K562 (cell line): ENCODE data around the gene NTM. TPM values are rescaled to one million over a fixed set of nuclear protein-coding genes. Genes with fewer than 3 reads are reported as not detected.

Experiments used
- ATAC-seq: fragments of 200-7000 bp; cut with Tn5 transposase; 3 replicates; pipeline ENCODE4 v1.9.1; 2020; ENCODE audit warnings: moderate library complexity
- BruUV-seq: library from RNA; stranded (reverse); fragments of 400-500 nt; replicated peaks from 2 replicates; lab custom pipeline; 2021; lab: Mats Ljungman, UMichigan
- CTCF ChIA-PET: fragments of 300-600 bp; formaldehyde crosslinking; extraction: SDS; loops from one replicate; lab custom pipeline; 2021; ENCODE audit warnings: low intra/inter-chr PET ratio; lab: Yijun Ruan, JAX
- POLR2A ChIA-PET: fragments of 300-600, 350-650 bp; sonication (Branson Sonifier 250); formaldehyde crosslinking; extraction: SDS; loops from one replicate; lab custom pipeline; 2021; ENCODE audit warnings: antibody characterized with exemption, inconsistent platforms; lab: Yijun Ruan, JAX
- DNase-seq, 4 experiments: peaks; one replicate each; pipeline versions ENCODE4 v3.0.0 to v3.0.0-alpha.2; 2011 to 2018; ENCODE audit warnings: low spot score in 3 of 4, mixed read lengths in 3 of 4; ENCODE audit errors: extremely low read depth in 1 of 4
- FAIRE-seq: peaks from 2 replicates; lab custom pipeline; 2011; peaks lifted over from hg19 to GRCh38; lab: Jason Lieb, UNC
- H2AFZ ChIP-seq: 2 replicates; pipeline ENCODE4 v1.6.0; 2011; ENCODE audit warnings: low read depth, low read length, control low read depth, inconsistent platforms
- H3K27ac ChIP-seq: fragments of 200-600 bp; 3 replicates; pipeline ENCODE4 v1.8.0; 2011; ENCODE audit warnings: low read depth, mild to moderate bottlenecking, control low read depth, inconsistent platforms, low read length, moderate library complexity, mixed read lengths; ENCODE audit errors: extremely low read depth
- H3K27me3 ChIP-seq, 2 experiments: fragments of 300-600 bp in 1 of 2; 2 replicates in 1 of 2; 3 replicates in 1 of 2; pipeline versions ENCODE4 v1.6.0 to v1.8.0; 2011; ENCODE audit warnings: inconsistent platforms in 2 of 2, low read length in 2 of 2, mild to moderate bottlenecking in 1 of 2, mixed read lengths in 1 of 2, moderate library complexity in 1 of 2; ENCODE audit not compliant: control insufficient read depth in 2 of 2, insufficient read depth in 2 of 2
- H3K36me3 ChIP-seq: fragments of 300-600 bp; 3 replicates; pipeline ENCODE4 v1.8.0; 2011; ENCODE audit warnings: mild to moderate bottlenecking, low read length, inconsistent platforms; ENCODE audit not compliant: control insufficient read depth, insufficient read depth
- H3K4me1 ChIP-seq, 2 experiments: fragments of 200-600 bp in 1 of 2; replicated peaks in 1 of 2; 2 replicates in 1 of 2; 3 replicates in 1 of 2; pipeline versions ENCODE4 v1.5.1 to v1.8.0; 2011; ENCODE audit warnings: inconsistent platforms in 2 of 2, low read length in 2 of 2, mild to moderate bottlenecking in 1 of 2, mixed read lengths in 1 of 2, moderate library complexity in 1 of 2; ENCODE audit not compliant: control insufficient read depth in 2 of 2, insufficient read depth in 2 of 2
- H3K4me2 ChIP-seq: 2 replicates; pipeline ENCODE4 v1.6.1; 2011; ENCODE audit warnings: low read length, control low read depth, inconsistent platforms, mixed read lengths; ENCODE audit not compliant: insufficient read depth
- H3K4me3 ChIP-seq: fragments of 200-600 bp; sonication (generic), shearing (Covaris generic); 2 replicates; pipeline ENCODE4 v1.5.1; 2016; ENCODE audit warnings: control low read depth, inconsistent platforms
- H3K79me2 ChIP-seq: fragments of 200-600 bp; 3 replicates; pipeline ENCODE4 v1.8.0; 2011; ENCODE audit warnings: low read length, inconsistent platforms; ENCODE audit not compliant: control insufficient read depth, insufficient read depth
- H3K9ac ChIP-seq, 2 experiments: 2 replicates each; pipeline versions ENCODE4 v1.6.0 to v1.6.1; 2011; ENCODE audit warnings: low read depth in 2 of 2, low read length in 2 of 2, control low read depth in 1 of 2, inconsistent platforms in 1 of 2, mild to moderate bottlenecking in 1 of 2, mixed read lengths in 1 of 2; ENCODE audit not compliant: insufficient read depth in 1 of 2
- H3K9me1 ChIP-seq: one replicate; pipeline ENCODE4 v1.6.0; 2011; ENCODE audit warnings: inconsistent platforms, mild to moderate bottlenecking, low read length, moderate library complexity; ENCODE audit not compliant: control insufficient read depth, insufficient read depth
- H3K9me3 ChIP-seq: replicated peaks from 2 replicates; pipeline ENCODE4 v1.5.1; 2011; ENCODE audit warnings: low read depth, low read length, inconsistent platforms; ENCODE audit not compliant: control insufficient read depth, insufficient read depth
- H4K20me1 ChIP-seq: replicated peaks from 2 replicates; pipeline ENCODE4 v1.6.1; 2011; ENCODE audit warnings: low read length, inconsistent platforms, mixed read lengths; ENCODE audit not compliant: control insufficient read depth, insufficient read depth
- ARID2 ChIP-seq: fragments of 450-650 bp; IDR thresholded peaks from 2 replicates; pipeline ENCODE4 v1.6.1; 2017; ENCODE audit warnings: antibody characterized with exemption, mild to moderate bottlenecking
- CCNT2 ChIP-seq: IDR thresholded peaks from 2 replicates; pipeline ENCODE4 v1.6.1; 2011; ENCODE audit warnings: borderline replicate concordance, low read depth, mild to moderate bottlenecking, moderate library complexity, mixed read lengths, low read length; ENCODE audit not compliant: insufficient read length; ENCODE audit errors: extremely low read depth
- E2F4 ChIP-seq: sonication (generic); formaldehyde crosslinking; IDR thresholded peaks from 2 replicates; pipeline ENCODE4 v1.8.0; 2022; ENCODE audit warnings: mild to moderate bottlenecking, low read depth, missing genetic modification reagents
- ETV5 ChIP-seq: sonication (generic); formaldehyde crosslinking; IDR thresholded peaks from 2 replicates; pipeline ENCODE4 v1.4.0; 2020; ENCODE audit warnings: low read depth, mild to moderate bottlenecking, missing genetic modification reagents
- FOXM1 ChIP-seq, 2 experiments: fragments of 450-650 bp in 1 of 2; sonication (generic) in 1 of 2; formaldehyde crosslinking in 1 of 2; IDR thresholded peaks; 2 replicates each; pipeline versions ENCODE4 v1.6.1 to v1.9.0; 2017 to 2022; ENCODE audit warnings: low read depth in 2 of 2, mild to moderate bottlenecking in 2 of 2, missing genetic modification reagents in 1 of 2, moderate library complexity in 1 of 2
- MCM5 ChIP-seq: fragments of 450-650 bp; IDR thresholded peaks from 2 replicates; pipeline ENCODE4 v1.6.1; 2016; ENCODE audit warnings: low read depth
- MCM7 ChIP-seq, 2 experiments: fragments of 450-650 bp; IDR thresholded peaks; 2 replicates each; pipeline ENCODE4 v1.6.1; 2016 to 2018
- MED1 ChIP-seq: sonication (generic); formaldehyde crosslinking; IDR thresholded peaks from 2 replicates; pipeline ENCODE4 v1.8.1; 2023; ENCODE audit warnings: missing genetic modification reagents, borderline replicate concordance
- MLX ChIP-seq, 2 experiments: fragments of 450-650 bp in 1 of 2; sonication (generic) in 1 of 2; formaldehyde crosslinking; conservative IDR thresholded peaks; 2 replicates each; pipeline versions ENCODE4 v1.4.0 to v1.8.1; 2020 to 2022; ENCODE audit warnings: mild to moderate bottlenecking in 1 of 2, missing genetic modification reagents in 1 of 2
- NCOA6 ChIP-seq: fragments of 450-650 bp; IDR thresholded peaks from 2 replicates; pipeline ENCODE4 v1.6.1; 2017; ENCODE audit warnings: mild to moderate bottlenecking
- SRSF9 ChIP-seq: fragments of 200-400 bp; formaldehyde crosslinking; IDR thresholded peaks from 2 replicates; pipeline ENCODE4 v1.6.1; 2017; ENCODE audit warnings: low read depth, low read length, borderline replicate concordance
- TAF1 ChIP-seq: IDR thresholded peaks from 2 replicates; pipeline ENCODE4 v1.6.1; 2011; ENCODE audit warnings: mild to moderate bottlenecking, low read length, moderate library complexity; ENCODE audit not compliant: insufficient read depth, control insufficient read depth, severe bottlenecking; ENCODE audit errors: extremely low read depth
- TAF9B ChIP-seq: fragments of 450-650 bp; IDR thresholded peaks from 2 replicates; pipeline ENCODE4 v1.6.1; 2018; ENCODE audit warnings: mild to moderate bottlenecking; ENCODE audit not compliant: partially characterized antibody
- ZKSCAN3 ChIP-seq: fragments of 250-450 bp; sonication (Bioruptor Pico); IDR thresholded peaks from 2 replicates; pipeline ENCODE4 v1.4.0; 2020
- ZNF431 ChIP-seq: sonication (generic); formaldehyde crosslinking; IDR thresholded peaks from 2 replicates; pipeline ENCODE4 v1.8.0; 2022; ENCODE audit warnings: mild to moderate bottlenecking, missing genetic modification reagents
- ZNF507 ChIP-seq: conservative IDR thresholded peaks from 2 replicates; pipeline ENCODE4 v1.6.1; 2017; ENCODE audit warnings: missing genetic modification characterization, missing compliant biosample characterization
- WGBS: fragments of 100-300 bp; shearing (Covaris generic); methylation state at CpG from one replicate; pipeline ENCODE4 v1.1.6; 2016; ENCODE audit warnings: low coverage, mixed read lengths; ENCODE audit not compliant: insufficient coverage; ENCODE audit errors: missing lambda C conversion rate; 5-methylcytosine and 5-hydroxymethylcytosine counted together
- in situ Hi-C: fragments of 300-500 bp; cut with MboI; formaldehyde crosslinking; loops from 4 replicates; pipeline ENCODE4 v1.15.0; 2018; ENCODE audit warnings: inconsistent platforms, mixed read lengths
- intact Hi-C: fragments of 100-400 bp; cut with micrococcal nuclease; formaldehyde crosslinking; loops from 2 replicates; pipeline ENCODE4 v1.14.2; 2022
- polyA plus RNA-seq, 8 experiments: library from polyadenylated mRNA; depleted of rRNA in 4 of 8; stranded (reverse) in 5 of 8; unstranded in 3 of 8; fragments of >200 nt; fragmentation: Nextera tagmentation in 2 of 8; fragmentation: Illumina TruSeq in 1 of 8; extraction: Ambion mirVana in 2 of 8; extraction: Trizol in 1 of 8; gene quantifications; 2 replicates each; pipeline versions ENCODE4 v1.2.1 to v1.2.3, GENCODE V29; 2011 to 2014; ENCODE audit warnings: inconsistent platforms in 1 of 8, missing spikeins in 1 of 8
- total RNA-seq, 7 experiments: library from RNA; depleted of rRNA in 6 of 7; stranded (reverse); fragments of >200 nt in 6 of 7; fragmentation: Illumina TruSeq in 2 of 7; extraction: Trizol in 2 of 7; gene quantifications; 2 replicates each; pipeline versions ENCODE4 v1.2.1 to v1.2.3, GENCODE V29; 2011 to 2021; ENCODE audit warnings: low replicate concordance in 1 of 7

Gene NTM
- total and polyA plus RNA-seq, 9 of the 15 experiments (the other 6 are each of a cell fraction or from before 2014, with no cell fraction given), result not detected

- Histone ChIP-seq H3K4me3 (no peak overlapping the region), H2AFZ (no peak overlapping the region), H3K9ac (no peak overlapping the region), H3K79me2 (no peaks in the 10 kb centered on the region), H3K27me3 (no peaks in the 10 kb centered on the region), H4K20me1 (no peaks in the 10 kb centered on the region), H3K9me3 (no peaks in the 10 kb centered on the region), H3K27ac (no peak overlapping the region), H3K4me2 (no peak overlapping the region), H3K9me1 (no peaks in the 10 kb centered on the region), H3K4me1 (no peaks in the 10 kb centered on the region), H3K36me3 (no peaks in the 10 kb centered on the region)
- ChIA-PET CTCF (no interaction called here), POLR2A (no interaction called here)
- ATAC-seq (no peak), FAIRE-seq (no peak), DNase-seq (no peak)
- in situ Hi-C loops, result no loop called here
- intact Hi-C loops, result no loop called here
- WGBS, result 4% methylated on average over 6 of the region's 6 CpGs
- TF ChIP-seq ZNF431 (CRISPR knock-in tag), result no peak
- TF ChIP-seq NCOA6, result no peak
- no peak for TF ChIP-seq FOXM1 (IDR thresholded peaks at IDR 0.05; ENCODE audit: low read depth)
- no peak for TF ChIP-seq FOXM1 (CRISPR knock-in tag; IDR thresholded peaks at IDR 0.05; ENCODE audit: low read depth)
- no peak for TF ChIP-seq TAF1
- TF ChIP-seq MCM5, result no peak
- TF ChIP-seq MLX (CRISPR knock-in tag; conservative IDR thresholded peaks at IDR 0.05), result no peak
- no peak for TF ChIP-seq SRSF9
- no peak for TF ChIP-seq MCM7 (IDR thresholded peaks at IDR 0.05)
- TF ChIP-seq ZKSCAN3, result no peak
- no peak for TF ChIP-seq ARID2
- TF ChIP-seq E2F4, result no peak
- no peak for TF ChIP-seq ETV5 (CRISPR knock-in tag)
- TF ChIP-seq TAF9B, result no peak
- TF ChIP-seq CCNT2, result no peak
- no peak for TF ChIP-seq ZNF507 (tag)
- TF ChIP-seq MED1 (CRISPR knock-in tag), result no peak
- BruUV-seq, result no TSS peak
Observed at GRCh38 chr11:131822506-131822905, 452.1 kb downstream of the NTM start.
